ENCODE results near the gene SLCO1B3.

Gene SLCO1B3

GRCh38 chr12:20883288-20883687 lies 72.8 kb downstream of the SLCO1B3 start:
- no peak for TF ChIP-seq CTCF (IDR thresholded peaks at IDR 0.05; ENCODE audit: extremely low read depth, missing control alignments)
- no peak for DNase-seq (ENCODE audit: low spot score)

GRCh38 chr12:20885116-20885515 lies 74.6 kb downstream of the SLCO1B3 start:
- no peak for DNase-seq (ENCODE audit: low spot score)
- no peak for TF ChIP-seq CTCF (IDR thresholded peaks at IDR 0.05; ENCODE audit: extremely low read depth, missing control alignments)

- TF ChIP-seq CTCF (IDR thresholded peaks at IDR 0.05; ENCODE audit: extremely low read depth, missing control alignments): no peak
- no peak for DNase-seq (ENCODE audit: low spot score)
Observed at GRCh38 chr12:20885552-20885951, 75.0 kb downstream of the SLCO1B3 start.

GRCh38 chr12:20917269-20917668 lies 106.8 kb downstream of the SLCO1B3 start:
- DNase-seq (ENCODE audit: low spot score): no peak
- TF ChIP-seq CTCF (IDR thresholded peaks at IDR 0.05; ENCODE audit: extremely low read depth, missing control alignments): no peak

- DNase-seq (ENCODE audit: low spot score): no peak
- no peak for TF ChIP-seq CTCF (IDR thresholded peaks at IDR 0.05; ENCODE audit: extremely low read depth, missing control alignments)
Observed at GRCh38 chr12:20917819-20918218, 107.3 kb downstream of the SLCO1B3 start.

- no peak for DNase-seq (ENCODE audit: low spot score)
- TF ChIP-seq CTCF (IDR thresholded peaks at IDR 0.05; ENCODE audit: extremely low read depth, missing control alignments): no peak
Observed at GRCh38 chr12:20931894-20932293, 121.4 kb downstream of the SLCO1B3 start.

GRCh38 chr12:20946732-20947131 lies 136.2 kb downstream of the SLCO1B3 start:
- peak; percentile 47 for TF ChIP-seq CTCF (IDR thresholded peaks at IDR 0.05; ENCODE audit: extremely low read depth, missing control alignments)
- peak; percentile 5 for DNase-seq (ENCODE audit: low spot score)

Data from GM20000 (cell line).